DOHH2 (cell line): ENCODE results near the gene TPM3.

Experiments
- EZH2phosphoT487 ChIP-seq: fragments of 200-600 bp; sonication (generic); IDR thresholded peaks from 2 replicates; pipeline ENCODE4 v1.6.1; 2017; ENCODE audit warnings: borderline replicate concordance, mild to moderate bottlenecking, antibody characterized with exemption, low read length, moderate library complexity, mixed read lengths
- TF ChIP-seq, protein P1 (sequence below): fragments of 200-600 bp; sonication (generic); IDR thresholded peaks from one replicate; pipeline ENCODE4 v1.5.1; 2014; ENCODE audit warnings: antibody characterized with exemption, mild to moderate bottlenecking, low read depth, low read length; ENCODE audit not compliant: poor library complexity, severe bottlenecking

- TF ChIP-seq, protein P1, sequence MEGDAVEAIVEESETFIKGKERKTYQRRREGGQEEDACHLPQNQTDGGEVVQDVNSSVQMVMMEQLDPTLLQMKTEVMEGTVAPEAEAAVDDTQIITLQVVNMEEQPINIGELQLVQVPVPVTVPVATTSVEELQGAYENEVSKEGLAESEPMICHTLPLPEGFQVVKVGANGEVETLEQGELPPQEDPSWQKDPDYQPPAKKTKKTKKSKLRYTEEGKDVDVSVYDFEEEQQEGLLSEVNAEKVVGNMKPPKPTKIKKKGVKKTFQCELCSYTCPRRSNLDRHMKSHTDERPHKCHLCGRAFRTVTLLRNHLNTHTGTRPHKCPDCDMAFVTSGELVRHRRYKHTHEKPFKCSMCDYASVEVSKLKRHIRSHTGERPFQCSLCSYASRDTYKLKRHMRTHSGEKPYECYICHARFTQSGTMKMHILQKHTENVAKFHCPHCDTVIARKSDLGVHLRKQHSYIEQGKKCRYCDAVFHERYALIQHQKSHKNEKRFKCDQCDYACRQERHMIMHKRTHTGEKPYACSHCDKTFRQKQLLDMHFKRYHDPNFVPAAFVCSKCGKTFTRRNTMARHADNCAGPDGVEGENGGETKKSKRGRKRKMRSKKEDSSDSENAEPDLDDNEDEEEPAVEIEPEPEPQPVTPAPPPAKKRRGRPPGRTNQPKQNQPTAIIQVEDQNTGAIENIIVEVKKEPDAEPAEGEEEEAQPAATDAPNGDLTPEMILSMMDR: no peak
- no peak for TF ChIP-seq EZH2phosphoT487
Observed at GRCh38 chr1:154190550-154190949, 1.4 kb downstream of the TPM3 start.
